Islet precursor cell (in vitro differentiated cells): Measurements from ENCODE around the gene ATG4D.
"Not testable (repeated sequence)": the region's sequence is repeated elsewhere in the genome, so short reads cannot be mapped to it uniquely, and the experiment has no call there.

Source experiments
- DNase-seq: peaks from one replicate; pipeline ENCODE4 v3.0.0-alpha.2; 2018

ATG4D gene

GRCh38 chr19:10553087-10553667 lies 9.5 kb downstream of the ATG4D start:
- DNase-seq: no peak

- no peak for DNase-seq
Observed at GRCh38 chr19:10553943-10554381, 10.3 kb downstream of the ATG4D start.

- DNase-seq: no peak
Observed at GRCh38 chr19:10554760-10555609, 11.3 kb downstream of the ATG4D start.

GRCh38 chr19:10555610-10555973 lies 11.9 kb downstream of the ATG4D start:
- DNase-seq: no peak

GRCh38 chr19:10557603-10558197 lies 14.0 kb downstream of the ATG4D start:
- DNase-seq: no peak

GRCh38 chr19:10560154-10560553 lies 16.4 kb downstream of the ATG4D start:
- no peak for DNase-seq

GRCh38 chr19:10562609-10563008 lies 18.9 kb downstream of the ATG4D start:
- DNase-seq: no peak

- peak; percentile 67 for DNase-seq
Observed at GRCh38 chr19:10565028-10565566, 21.4 kb downstream of the ATG4D start.

- peak; percentile 98 for DNase-seq
Observed at GRCh38 chr19:10565567-10566407, 22.1 kb downstream of the ATG4D start, which contains the start of gene KRI1. TSS of gene KRI1 (minus strand) at chr19:10566010. CDS start at chr19:10565999, 11 bp downstream.

- DNase-seq: no peak
Observed at GRCh38 chr19:10566408-10566657, 22.6 kb downstream of the ATG4D start.

GRCh38 chr19:10566658-10567410 lies 23.1 kb downstream of the ATG4D start:
- DNase-seq: no peak

- DNase-seq: no peak
Observed at GRCh38 chr19:10567656-10568055, 24.0 kb downstream of the ATG4D start.

GRCh38 chr19:10568062-10568825 lies 24.5 kb downstream of the ATG4D start:
- DNase-seq: peak; percentile 87

GRCh38 chr19:10568826-10569651 lies 25.3 kb downstream of the ATG4D start, which contains the start of gene CDKN2D:
TSS of gene CDKN2D (minus strand) at chr19:10568979. CDS start at chr19:10568653, 326 bp downstream.
- peak; percentile 100 for DNase-seq

GRCh38 chr19:10573793-10574192 lies 30.1 kb downstream of the ATG4D start:
- not testable (repeated sequence) for DNase-seq

- no peak for DNase-seq
Observed at GRCh38 chr19:10574462-10574861, 30.8 kb downstream of the ATG4D start.

- DNase-seq: no peak
Observed at GRCh38 chr19:10575011-10575716, 31.5 kb downstream of the ATG4D start.

GRCh38 chr19:10577951-10578350 lies 34.2 kb downstream of the ATG4D start:
- DNase-seq: no peak

GRCh38 chr19:10580979-10581631 lies 37.4 kb downstream of the ATG4D start:
- DNase-seq: peak; percentile 92
